ENCODE measurements around the gene TTBK1.

The TTBK1 gene

DNA sequence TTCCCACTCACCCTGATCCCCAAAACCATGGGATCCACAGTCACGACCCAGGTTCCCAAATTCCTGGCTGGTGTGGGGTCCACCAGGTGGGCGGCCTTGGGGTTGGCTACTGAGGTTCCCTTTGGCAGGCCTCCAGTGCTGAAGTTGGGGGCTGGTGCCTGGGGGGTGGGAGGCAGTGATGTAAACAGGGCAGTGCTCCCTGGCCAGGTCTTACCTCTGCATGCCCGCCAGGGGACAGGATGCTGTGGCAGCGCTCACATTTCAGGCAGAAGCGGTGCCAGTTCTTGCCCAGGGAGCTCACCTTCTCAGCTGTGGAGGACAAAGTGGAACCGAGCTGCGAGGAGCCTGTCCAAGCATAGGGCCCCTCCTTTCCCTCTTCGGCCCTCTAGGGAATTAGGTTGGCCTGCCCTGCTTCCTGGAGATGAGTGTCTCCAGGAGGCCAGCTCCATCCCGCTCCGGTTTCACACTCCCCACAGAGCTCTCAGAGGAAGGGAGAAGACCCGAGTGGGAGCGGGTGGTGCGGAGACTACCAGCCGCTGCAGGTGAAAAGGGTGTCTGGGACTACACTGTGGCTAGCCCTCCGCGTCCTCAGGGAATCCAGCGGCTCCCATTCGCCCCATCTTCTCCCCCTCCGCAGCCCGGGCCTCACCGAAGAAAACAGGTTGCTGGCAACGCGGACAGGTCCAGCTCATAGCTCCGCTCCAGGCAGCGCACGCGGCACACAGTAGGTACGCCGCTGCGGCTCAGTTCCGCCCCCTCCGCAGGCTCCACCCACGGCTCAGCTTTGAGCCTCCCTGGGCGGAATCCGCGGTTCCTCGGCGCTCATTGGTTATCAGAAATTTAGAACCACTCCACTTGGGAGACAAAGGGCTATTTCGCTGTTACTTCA, 65.1 kb downstream of the TTBK1 start, which contains the start of gene CRIP3:
Gene CRIP3, minus strand, starts transcription at position 726 of the 889 bp plus-strand sequence. Its CDS starts 34 bp downstream, at position 692.
- peak; percentile 23 for DNase-seq

DNA sequence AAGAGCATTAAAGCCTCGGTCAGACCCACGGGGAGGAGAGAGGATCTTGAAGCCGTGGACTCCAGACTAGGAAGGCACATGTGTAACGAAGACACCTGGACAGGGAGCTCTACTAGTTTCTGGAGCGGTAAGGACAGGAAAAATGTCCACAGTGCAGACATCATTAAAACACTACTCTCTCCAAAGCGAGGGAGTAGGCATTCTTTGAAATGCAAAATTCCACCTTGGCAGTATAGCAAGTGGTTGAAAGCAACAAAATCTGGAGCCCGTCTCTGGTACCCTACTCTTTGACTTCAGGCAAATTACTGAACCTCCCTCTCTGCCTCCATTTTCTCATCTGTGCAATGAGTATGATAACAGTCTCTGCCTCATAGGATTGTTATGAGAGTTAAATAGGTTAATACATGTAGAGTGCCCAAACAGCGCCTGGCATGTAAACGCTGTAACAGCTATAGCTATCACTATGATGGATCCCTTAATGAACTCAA, 65.8 kb downstream of the TTBK1 start:
- no peak for DNase-seq

DNA sequence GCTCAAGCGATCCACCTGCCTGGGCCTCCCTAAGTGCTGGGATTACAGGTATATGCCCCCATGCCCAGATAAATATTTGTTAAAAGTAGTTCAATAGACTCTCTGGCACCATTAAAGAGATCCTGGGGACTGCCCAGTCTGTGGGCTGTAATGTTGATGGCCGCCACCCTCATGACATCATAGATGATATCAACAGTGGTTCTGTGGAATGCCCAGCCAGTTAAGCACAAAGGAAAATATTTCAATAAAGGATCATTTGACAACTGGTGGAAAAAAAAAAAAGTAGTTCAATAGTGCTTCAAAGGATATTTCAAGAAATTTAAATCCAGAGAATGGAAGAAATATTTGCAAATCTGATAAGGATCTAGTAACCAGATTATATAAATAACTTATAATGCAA, 66.9 kb downstream of the TTBK1 start:
- DNase-seq: no peak

DNA sequence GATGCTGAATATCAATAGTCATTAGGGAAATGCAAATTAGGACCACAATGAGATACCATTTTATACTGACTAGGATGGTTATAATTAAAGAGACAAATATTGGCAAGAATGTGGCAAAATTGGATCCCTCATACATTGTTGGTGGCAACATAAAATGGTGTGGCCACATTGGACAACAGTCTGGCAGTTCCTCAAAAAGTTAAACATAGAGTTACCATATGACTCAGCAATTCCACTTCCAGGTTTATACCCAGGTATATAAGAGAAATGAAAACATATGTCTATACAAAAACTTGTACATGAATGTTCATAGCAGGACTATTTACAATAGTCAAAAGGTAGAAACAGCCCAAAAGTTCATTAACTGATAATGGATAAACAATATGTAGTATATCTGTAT, 67.3 kb downstream of the TTBK1 start:
- DNase-seq: no peak

DNA sequence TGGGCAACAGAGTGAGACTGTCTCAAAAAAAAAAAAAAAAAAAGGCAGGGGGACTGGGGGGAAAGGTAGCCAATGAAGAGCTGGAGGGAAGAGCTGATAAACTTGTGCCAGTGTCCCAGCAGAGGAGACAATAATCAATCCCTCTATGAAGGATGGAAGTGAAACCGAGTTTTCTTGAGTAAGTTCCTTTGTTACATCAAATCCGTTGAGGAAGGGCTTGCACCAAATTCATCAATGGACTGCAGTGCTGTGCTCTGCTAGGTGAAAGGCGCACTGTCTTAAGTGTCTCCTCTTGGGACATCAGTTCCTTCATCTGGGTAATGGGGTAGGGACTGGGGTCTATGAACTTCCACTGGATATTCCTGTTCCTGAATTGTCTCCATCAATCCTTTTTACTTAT, 68.4 kb downstream of the TTBK1 start:
- no peak for DNase-seq

DNA sequence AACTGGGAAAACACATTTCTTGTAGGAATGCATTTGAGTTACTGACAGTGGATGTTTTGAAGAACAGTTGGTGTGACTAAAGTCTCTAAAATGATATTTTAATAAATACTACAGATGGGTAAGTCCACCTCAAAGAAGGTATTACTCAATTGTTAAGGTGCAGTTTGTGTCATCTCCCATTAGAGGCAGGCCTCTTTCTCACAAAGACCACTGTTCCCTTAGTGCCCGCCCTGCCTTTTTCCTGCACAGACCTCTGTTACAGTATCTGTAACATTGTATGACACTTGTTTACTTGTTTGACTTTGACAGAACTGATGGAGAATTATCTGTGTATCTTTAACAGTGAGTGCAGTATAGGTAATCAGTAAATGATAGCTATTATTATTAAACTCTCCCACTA, 70.5 kb downstream of the TTBK1 start:
- DNase-seq: no peak

DNA sequence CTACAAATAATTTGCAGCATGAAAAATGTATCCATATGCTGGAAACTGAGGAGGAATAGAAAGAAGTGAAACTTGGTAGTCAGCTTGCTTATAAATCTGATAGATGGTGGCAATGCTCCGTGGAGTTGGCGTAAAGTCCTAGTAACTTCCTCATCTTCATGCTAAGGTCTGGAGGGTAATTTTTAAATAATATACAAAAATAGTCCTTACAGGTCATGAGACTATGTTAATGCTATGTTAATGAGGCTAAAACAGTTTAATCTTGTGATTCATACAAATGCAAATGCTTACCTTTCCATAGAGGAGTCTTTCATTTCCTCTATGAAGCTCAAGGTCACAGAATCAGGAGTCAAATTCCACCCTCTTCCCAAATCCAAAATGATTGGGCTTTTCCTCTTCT, 74.7 kb downstream of the TTBK1 start:
- no peak for DNase-seq

DNA sequence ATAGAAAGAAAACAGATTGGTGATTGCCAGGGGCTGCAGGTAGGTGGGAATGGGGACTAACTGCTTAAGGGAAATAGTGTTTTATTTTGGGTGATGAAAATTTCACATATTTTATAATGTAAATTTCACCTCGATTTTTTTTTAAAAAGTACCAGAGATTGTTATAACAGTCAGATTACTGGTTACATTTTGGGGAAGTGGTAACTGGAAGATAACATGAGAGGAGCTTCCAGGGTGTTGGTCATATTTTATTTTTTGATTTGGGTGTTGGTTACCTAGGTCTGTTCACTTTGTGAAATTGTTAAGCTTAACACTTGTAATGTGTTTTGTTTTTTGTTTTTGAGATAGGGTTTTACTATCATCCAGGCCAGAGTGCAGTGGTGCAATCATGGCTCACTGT, 82.6 kb downstream of the TTBK1 start:
- DNase-seq: no peak

DNA sequence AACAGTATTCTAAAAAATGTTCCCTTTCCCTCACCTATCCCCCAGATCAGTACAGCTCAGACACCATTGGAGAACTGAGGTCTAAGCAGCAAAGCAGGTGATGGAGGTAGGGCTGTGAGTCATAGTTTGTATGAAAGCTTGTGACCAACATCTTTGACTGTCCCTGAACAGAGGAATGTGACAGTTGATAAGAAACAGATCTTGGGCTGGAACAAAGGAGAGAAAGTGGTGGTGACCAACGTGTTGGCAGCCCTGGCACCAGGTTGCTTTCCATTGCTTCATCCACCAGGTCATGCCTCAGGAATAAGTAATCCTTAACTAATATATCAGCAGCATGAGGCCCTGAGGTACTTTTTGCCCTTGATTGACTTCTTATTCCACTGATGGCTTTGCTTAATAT, 85.2 kb downstream of the TTBK1 start:
- DNase-seq: no peak

DNA sequence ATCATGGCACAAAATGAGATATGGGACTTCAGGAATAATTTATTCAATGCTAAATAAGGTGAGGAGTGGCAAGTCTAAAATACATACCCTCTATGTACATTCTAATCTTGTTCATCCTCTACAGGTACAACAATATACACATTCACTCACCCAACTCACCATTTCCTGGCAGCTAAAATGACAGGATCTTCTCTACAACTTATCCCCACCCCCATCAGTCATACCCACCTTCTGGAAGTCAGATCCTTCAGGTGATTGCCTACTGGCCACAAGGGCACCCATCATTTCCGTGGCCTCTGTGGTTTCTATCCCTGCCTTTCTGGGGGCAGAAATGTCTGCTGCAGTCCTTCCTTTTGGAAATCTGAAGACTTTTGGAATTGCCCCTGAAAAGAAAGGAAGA, 88.2 kb downstream of the TTBK1 start:
- no peak for DNase-seq

DNA sequence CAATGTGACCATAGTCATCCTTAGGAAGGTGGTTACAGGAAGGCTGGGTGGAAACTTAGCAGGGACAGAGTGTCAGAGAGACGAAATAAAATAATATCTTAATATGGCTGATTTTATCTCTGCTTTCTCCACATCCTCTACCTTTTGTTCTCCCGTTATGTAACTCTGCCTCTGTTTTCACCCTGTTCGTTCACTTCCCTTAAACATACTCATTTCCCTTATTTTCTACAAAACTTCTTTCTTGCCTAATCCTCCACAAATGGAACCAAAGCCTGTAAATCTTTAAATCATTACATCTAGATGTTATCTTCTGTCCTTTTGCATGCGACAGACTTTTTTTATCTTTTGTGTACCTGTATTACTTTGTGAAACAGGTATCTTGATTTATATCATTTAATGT, 88.6 kb downstream of the TTBK1 start:
- no peak for DNase-seq

DNA sequence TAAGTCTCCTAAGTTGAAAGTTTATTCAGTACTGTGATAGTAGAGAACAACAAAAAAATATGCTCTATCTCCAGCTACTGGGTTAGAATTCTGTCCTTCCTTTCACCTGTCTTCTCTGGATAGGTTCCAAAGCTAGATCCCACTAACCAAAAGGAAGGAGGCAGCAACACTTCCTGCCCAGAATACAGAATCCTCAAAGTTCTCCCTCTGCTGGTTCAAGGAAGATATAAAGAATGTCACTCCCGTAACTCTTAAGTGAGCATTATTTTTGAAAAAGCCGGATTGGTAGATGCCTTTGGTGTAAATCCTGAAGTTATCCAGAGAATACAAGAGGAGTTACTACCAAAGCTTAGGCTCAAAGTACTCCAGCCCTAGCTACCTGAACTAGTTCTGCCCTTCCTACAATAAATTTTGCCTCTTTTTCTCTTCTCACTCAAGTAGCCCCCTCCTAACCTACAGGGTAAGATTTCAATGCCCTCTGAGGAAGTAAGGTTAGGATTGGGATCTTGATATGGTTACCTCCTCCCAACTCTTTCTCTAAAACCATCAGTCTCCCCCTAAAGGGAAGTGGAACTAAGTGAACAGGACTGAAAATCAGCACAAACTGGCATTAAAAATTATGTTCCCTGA, 91.3 kb downstream of the TTBK1 start:
- DNase-seq: no peak

DNA sequence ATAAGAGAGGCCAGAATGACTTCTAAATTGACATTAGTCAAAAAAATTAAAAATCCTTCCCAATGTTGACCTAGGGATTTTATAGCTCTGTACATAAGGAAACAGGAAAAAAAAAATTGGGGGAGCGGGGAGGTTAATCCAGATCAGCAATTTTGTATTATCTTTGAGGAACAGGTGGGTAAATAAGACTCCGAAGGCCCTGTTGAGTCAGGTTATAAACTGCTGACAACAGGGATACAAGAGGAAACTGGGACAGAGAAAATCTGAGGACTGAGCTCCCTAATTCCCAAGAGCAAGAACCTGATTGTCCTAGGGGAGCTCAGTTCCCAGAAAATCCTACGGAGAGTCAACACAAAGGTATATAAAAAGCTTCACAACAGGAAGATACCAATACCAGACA, 92.2 kb downstream of the TTBK1 start:
- no peak for DNase-seq

DNA sequence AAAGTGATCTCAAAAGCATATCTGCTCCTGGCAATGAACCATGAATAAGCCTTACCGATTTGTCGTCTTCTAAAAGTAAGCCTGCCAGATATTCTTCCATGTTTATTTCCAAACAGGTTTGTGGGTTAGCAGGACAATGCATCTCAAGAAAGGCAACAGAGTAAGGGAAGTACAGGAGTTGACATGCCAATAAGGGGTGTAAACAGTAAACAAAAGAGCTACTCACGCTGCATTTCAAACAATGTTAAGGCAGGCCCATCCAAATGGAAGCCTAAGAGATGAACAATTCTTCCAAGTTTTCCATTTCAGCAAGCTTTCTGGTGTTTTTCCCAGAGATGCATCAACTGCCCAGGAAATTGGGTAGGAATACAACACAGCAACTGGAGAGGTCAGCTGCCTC, 93.1 kb downstream of the TTBK1 start:
- no peak for DNase-seq
